HG02943 (cell line): ENCODE results near the gene MEFV.
"Not testable (repeated sequence)": the region's sequence is repeated elsewhere in the genome, so short reads cannot be mapped to it uniquely, and the experiment has no call there.

Experiments used
- ATAC-seq: cut with Tn5 transposase; IDR thresholded peaks from one replicate; pipeline ENCODE4 v1.9.1; 2021; ENCODE audit warnings: mild to moderate bottlenecking, low read depth, moderate library complexity; ENCODE audit not compliant: unreplicated experiment

The MEFV gene

DNA sequence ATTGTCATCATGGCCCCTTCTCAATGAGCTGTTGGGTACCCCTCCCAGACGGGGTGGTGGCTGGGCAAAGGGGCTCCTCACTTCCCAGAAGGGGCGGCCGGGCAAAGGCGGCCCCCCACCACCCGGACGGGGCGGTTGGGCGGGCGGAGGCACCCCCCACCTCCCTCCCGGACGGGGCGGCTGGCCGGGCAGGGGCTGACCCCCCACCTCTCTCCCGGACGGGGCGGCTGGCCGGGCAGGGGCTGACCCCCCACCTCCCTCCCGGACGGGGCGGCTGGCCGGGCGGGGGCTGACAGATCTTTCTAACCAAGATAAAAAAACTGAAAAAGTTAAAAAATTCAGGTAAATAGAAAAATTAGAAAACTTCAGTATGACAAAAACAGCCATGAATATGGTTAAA lies 14.8 kb upstream of the MEFV start:
- ATAC-seq: not testable (repeated sequence)

DNA sequence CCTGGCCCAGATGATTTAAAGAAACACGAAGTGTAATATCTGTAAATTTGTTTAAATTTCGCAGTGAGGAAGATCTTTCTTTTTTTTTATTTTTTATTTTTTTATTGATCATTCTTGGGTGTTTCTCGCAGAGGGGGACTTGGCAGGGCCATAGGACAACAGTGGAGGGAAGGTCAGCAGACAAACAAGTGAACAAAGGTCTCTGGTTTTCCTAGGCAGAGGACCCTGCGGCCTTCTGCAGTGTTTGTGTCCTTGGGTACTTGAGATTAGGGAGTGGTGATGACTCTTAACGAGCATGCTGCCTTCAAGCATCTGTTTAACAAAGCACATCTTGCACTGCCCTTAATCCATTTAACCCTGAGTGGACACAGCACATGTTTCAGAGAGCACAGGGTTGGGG lies 14.3 kb upstream of the MEFV start:
- not testable (repeated sequence) for ATAC-seq

DNA sequence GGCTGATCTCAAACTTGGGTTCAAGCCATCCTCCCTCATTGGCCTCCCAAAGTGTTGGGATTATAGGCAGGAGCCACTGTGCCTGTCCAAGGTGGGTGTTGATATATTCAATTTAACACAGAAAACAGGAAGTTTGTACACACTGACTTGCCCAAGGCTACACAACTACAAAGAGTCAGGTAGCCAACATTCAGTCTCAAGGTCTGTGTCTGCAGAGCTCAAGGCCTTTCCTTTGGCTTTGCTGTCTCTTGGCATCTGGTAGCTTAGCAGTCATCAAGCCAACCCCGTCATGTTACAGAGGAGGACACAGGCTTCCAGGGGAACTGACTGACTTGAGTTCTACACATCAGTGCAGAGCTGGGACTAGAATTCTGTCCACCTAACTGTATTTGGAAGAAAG lies 11.9 kb upstream of the MEFV start:
- ATAC-seq: no peak

DNA sequence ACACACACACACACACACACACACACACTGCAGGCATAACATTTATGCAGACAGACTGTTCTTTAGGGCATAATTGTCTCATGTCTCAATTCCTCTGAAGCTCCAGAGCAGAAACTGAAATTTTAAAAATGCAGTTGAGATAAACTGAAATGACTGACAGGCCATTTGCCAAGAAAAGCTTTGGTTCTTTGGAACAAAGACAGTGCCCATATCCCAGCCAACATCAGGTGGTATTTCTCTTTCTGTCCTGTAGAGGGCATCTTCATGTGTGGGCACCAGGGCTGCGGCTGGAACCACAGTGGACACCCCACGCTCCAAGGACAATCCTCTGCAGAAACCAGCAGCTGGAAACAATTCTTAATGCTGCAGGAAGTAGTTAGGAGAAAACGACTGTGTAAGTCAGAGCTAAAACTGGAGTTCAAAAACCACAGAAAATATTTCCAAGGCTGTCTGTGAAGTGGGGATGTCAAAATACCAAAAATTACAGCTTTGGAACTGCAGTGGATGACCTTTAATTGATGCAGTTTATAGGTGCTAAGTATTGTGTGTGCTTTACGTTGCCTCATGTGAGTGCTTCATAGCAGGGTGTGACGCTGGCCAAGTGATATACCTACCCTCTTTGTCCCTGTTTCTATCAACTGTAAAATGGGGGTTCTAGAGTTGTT lies 10.6 kb upstream of the MEFV start:
- ATAC-seq: no peak

DNA sequence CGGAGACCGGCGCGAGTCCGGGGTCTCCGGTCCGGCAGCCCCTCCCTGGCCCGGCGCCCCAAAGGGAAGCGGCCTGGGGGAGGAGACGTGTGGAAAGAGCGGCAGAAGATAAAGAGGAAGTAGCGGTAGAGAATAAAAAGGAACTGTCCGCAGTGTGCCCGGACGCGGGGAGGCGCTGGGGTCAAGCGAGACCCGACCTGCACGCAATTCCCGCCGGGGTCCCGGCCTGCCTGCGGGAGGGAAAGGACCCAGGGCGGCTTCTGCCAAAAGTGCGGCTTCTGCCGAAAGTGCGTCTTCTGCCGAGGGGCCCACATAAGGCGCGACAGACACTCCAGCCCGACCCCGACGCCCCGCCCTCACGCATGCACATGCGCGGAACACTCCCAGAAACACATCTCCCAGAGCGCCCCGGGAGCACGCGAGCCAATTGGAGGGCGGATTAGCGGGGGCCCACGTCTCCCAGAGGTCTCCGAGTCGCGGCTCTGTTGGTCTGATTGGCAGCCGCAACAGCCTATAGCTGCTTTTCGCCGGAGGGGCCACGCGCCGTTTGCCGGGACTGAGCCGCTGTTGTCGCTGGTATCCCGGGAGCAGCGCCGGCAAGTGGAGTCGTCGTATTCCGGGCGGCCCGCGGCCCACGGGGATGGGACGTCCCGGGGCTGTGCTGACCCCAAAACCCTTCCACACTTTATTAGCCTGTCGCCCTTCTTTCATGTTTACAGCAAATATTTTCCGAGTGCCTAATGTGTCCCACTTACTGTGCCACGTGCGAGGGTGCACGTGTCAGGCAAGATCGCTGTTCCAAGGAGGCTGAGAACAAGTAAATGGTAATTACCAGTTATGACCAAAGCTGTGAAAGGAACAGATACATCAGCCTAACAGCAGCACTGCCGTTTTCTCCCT lies 8.0 kb upstream of the MEFV start:
- ATAC-seq: peak; percentile 79

DNA sequence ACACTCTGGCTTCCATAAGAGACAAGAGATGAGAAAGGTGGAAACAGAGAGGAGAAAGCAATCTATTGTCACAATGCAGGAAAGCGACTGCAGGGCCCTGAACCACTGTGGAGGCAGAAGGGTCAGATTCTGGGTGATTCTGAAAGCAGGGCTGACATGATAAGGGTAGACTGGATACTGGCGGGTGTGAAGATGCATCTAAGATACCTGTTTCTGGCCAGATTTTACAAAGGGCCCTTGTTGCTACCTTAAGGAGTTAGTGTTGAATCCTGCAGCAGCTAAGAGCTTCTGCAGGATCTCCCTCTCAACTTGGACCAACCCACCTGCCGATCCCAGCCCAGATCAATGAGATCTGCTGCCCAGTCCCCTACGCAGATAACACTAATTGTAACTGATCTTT lies 6.1 kb upstream of the MEFV start:
- ATAC-seq: no peak

DNA sequence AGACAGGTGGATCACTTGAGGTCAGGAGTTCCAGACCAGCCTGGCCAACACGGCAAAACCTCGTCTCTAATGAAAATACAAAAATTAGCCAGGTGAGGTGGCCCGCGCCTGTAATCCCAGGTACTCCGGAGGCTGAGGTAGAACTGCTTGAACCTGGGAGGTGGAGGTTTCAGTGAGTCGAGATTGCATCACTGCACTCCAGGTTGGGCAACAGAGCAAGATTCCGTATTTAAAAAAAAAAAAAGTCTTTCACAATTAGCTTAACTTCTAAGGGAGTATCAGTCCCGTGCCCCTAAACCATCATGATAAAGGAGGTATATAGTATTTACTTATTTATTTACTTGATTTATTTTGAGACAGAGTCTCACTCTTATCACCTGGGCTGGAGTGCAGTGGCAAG lies 3.4 kb upstream of the MEFV start:
- no peak for ATAC-seq

DNA sequence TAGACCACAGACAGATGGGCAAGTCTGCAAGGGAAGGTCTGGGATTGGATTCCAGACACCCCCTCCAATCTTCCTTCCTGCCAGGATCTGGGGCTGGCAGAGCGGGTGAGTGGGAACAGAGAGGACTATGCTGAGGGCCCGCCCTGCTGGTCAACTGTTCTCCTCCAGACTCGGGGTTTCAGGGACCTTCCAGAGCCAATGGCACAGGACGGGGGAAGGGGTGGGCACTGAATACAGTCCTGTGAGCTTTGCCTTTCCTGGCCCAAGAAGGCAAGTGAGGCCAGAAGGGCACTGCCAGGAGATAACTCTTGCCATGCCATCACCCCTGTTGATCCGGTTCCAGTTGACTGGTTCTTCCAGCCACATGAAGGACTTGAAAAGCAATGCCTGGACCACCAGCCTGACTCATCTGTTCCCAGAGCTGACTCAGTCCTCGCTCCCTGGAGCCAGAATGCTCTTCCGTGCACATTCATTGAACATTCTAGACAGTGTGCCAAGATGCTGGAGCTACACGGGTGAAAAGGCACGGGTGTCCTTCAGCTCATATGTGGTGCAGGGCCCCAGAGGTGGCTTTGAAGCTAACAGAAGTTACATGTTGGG lies 533 bp upstream of the MEFV start:
- ATAC-seq: no peak

DNA sequence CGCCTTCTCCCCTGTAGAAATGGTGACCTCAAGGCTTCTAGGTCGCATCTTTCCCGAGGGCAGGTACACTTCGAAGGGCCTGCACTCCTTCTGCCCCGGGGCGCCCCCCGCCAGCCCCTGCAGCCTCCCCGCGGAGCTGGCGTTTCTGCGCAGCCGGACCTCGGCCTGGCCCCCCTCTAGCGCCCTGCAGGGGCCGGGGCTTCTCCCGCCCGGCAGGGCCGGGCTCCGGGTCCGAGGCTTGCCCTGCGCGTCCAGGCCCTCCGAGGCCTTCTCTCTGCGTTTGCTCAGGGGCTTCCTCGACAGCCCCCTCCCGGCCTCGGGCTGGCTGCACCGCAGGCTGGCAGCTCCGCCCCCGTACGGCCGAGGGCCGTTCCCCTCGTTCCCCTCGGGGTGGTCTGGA lies 2.1 kb downstream of the MEFV start:
- no peak for ATAC-seq

DNA sequence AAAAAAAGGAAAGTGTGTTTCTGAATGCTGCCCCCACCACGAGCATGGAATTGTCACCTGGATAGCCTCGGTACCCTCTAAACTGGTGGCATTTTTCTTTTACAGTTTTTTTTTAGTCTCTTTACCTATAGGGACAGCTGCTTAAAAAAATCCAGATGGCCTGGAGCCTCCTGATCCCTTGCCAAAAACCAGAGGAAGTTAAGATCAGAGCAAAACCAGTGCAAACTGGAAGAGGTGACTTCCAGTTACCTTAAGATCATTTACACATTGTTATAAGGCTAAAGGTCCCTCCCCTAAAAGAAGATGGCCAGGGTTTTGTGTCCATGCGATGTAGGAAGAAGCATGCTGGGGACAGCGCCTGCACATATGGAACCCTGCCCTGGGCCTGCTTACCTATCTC lies 3.5 kb downstream of the MEFV start:
- no peak for ATAC-seq

DNA sequence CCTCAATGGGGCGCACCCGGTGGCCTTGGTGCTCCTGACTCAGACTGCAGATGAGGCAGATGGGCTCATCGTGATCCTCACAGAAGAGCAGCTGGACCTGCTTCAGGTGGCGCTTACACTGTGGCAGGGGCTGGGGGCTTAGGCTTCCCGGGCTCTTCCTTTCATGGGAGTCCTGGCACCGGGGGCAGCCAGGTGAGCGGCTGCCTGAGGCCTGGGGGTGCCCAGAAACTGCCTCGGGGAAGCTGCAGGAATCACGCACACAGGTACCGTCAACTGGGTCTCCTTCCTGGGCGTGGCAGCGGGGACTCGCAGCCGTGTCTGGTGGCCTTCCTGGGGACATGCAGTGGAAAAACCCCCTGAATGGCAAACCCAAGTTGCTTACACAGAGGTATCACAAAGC lies 7.0 kb downstream of the MEFV start:
- ATAC-seq: no peak

DNA sequence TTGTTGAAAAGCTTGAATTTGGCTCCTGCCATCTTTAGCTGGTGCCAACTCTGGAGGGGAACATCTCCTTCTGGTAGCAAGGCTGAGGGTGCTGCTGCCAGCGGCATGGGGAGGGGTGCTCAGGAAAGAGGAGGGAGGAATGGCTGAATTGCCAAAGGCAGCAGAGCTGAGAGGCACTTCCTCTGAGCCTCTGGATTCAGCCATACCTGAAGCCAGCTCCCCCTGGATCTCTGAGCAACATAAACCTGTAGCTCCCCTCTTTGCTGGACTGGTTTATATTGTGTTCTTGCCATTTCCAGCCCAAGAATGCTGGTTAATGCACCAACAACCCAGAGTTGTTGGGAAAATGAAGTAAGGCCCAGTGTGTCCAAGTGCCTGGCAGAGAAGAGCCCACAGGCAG lies 7.4 kb downstream of the MEFV start:
- no peak for ATAC-seq

DNA sequence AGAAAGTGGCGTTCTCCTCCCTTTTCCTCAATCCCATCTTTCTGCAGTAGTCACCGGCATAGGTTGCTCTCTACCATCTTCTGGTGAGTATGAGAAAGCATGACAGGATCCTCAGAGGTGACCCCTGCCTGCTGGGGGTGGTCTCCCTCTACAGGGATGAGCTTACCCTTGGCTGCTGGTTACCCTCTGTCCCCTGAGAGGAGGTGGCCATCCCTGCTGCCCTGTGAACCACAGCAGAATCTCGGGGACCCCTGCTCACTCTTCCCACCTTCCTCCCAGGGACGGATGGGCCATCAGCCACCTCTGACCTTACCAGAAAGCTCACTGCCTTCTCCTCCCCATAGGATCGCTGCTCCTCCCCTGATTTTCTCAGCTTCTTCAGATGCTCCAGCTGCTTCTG lies 7.8 kb downstream of the MEFV start:
- ATAC-seq: no peak

DNA sequence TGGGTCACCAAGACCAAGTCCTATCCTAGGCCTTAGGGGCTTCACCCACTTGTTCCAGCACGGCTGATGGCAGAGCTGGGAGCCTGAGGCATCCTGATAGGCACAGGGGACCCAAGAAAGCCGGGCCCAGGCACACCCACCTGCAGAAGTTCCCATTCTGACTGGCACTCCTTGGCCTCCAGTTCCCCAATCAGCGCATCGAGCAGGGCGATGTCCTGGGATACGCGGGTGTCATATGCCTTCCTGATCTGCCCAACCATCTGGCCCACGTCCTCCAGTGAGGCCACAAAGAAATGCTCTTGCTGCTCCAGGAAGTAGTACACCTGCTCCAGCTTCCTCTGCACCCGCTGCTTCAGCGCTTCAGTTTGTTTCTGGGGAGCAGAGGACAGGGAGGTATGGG lies 9.6 kb downstream of the MEFV start:
- no peak for ATAC-seq

DNA sequence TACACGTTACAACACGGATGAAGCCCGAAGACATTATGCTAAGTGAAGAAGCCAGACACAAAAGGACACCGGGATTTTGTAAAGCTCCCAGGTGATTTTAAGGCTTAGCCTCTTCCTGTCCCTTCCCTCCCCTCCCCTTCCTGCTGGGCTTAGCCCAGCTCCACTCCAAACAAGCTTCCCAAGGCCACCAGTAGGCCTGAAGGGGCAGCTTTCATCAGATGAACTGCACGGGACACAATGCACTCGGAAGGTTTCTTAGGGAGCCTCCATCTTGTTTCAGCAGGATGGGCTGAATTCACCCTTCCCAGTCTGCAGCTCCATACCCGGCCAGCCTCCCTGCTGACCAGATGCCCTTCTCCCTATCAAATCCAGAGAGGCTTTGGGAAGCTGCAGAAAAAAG lies 10.4 kb downstream of the MEFV start:
- no peak for ATAC-seq

DNA sequence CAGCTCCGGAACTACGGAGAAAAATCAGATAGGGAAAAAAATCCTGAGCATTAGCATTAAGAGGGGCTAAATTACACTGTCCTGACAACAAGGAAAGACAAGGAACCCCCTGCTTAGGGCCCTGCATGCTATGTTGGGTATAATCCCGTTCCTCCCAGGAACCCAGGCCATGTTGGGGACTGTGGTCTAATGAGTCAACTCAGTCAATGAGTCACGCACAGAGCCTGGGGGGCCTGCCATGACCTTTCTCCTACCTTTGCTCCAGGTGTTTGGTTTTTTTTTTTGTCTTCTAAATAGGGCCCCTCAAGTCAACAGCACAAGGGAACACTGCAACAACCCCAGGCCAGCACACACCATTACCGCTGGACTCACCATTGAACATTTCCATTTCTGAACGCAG lies 12.6 kb downstream of the MEFV start:
- no peak for ATAC-seq

DNA sequence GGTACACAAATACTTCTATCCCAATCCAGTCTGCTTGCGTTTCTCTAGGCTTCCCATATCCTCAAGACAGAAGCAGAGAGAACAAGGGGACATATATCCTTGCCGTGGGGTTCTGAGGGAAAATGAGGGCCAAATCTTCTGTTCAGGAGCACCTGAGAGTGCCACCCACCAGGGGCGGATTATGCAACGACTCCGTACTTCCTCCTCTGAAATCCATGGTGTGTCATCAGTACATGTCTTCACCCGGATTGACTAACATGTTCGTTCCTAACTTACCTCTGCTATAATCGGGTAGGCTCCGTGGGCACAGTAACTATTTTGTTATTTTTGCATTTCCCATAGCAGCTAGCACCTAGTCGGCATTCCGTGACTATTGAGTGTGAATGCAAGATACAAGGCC lies 13.7 kb downstream of the MEFV start:
- ATAC-seq: no peak

DNA sequence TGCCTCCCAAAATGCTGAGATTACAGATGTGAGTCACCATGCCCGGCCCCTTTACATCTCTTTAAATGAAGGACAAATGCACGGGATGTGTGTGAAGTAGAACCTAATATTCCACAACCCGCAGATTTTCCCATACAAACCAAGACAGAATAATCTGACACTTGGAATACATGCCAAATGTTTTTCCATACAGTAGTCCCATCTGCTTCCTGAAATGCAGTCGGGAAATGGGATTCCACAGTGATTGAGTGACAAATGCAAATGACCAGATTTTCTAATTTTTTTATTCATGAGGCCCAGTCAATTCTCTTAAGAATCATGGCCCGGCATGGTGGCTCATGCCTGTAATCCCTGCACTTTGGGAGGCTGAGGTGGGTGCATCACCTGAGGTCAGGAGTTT lies 14.7 kb downstream of the MEFV start:
- no peak for ATAC-seq

DNA sequence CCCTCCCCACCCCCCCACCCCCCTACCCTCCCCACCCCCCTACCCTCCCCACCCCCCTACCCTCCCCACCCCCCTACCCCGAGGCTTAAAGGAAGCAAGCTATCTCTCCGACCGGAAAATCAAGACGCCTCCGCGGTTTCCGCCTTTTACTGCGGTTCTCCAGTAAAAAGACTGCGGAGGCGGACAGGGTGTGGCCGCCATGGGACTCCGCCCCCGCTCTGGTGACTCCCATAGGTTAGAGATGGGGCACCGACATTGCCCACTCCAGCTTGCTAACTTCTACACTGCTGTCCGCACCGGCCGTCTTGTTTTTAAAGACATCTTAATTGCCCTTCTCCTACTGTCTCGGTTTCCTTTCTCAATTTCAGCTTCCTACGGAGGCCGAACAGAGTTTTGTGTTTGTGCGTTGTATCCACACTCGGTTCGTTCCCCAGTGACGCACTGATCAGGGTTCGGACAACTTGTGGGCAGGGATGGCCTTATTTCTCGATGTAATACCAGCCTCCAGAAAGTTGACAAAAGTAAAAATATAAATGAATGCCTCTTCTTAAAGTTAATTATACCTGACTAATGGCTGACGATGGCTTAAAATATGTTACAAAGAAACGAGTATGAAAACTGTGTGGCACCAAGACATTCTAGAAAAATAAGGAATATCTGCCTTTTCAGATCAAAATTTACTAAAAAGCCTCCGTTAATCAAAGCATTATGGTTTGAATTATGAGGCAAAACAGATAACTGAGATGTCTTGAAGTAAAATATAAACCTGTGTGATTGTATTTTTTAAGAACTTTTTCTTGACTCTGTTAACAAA lies 20.4 kb downstream of the MEFV start:
- ATAC-seq: no peak

DNA sequence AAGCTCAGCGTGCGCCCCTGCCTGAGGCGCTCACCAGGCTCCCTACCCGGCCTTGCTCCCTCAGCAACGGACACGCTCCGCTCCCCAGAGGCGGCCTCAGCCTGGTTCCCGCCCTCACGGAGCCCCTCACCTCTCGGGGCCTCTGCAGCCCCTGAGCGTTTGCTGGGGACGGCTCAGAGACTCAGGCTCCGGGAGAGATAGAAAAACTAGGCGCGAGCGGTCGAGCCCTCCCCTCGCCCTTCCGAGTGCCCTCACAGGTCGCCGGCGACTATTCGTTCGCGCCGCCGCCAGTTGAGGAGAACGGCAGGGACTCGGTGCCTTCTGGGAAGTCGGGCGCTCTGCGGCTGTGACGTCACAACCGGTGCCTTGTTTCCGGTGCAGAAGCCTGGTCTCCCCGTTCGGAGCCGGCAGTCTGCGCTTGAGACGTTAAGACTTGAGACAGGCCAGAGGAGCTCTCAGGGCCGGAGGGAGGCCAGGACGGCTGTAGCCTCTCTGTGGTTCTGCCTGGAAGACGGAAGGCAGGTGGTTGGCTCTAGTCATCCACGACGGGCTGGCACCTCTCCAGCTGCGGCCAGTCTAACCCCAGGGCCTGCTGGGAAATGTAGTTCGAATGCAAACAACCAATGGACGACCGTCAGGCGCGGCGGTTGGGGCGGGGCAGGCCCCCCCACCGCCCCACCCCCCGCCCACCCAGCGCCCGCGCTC lies 21.4 kb downstream of the MEFV start, which contains the start of gene ZNF200:
Gene ZNF200 (minus strand): TSS at position 302 of the 705 bp plus-strand sequence. CDS start 1,403 bp downstream, outside the sequence.
- peak; percentile 92 for ATAC-seq
